Measurements from ENCODE around the gene RPH3AL. TPM values are rescaled to one million over a fixed set of nuclear protein-coding genes. Genes with fewer than 3 reads are reported as not detected.
A peak's percentile ranks its signal among the peaks of the same experiment; 100 is the strongest.

RPH3AL gene
- total and polyA plus RNA-seq, 8 donors: 8.9 to 57.1 (median 11.0) TPM

DNA sequence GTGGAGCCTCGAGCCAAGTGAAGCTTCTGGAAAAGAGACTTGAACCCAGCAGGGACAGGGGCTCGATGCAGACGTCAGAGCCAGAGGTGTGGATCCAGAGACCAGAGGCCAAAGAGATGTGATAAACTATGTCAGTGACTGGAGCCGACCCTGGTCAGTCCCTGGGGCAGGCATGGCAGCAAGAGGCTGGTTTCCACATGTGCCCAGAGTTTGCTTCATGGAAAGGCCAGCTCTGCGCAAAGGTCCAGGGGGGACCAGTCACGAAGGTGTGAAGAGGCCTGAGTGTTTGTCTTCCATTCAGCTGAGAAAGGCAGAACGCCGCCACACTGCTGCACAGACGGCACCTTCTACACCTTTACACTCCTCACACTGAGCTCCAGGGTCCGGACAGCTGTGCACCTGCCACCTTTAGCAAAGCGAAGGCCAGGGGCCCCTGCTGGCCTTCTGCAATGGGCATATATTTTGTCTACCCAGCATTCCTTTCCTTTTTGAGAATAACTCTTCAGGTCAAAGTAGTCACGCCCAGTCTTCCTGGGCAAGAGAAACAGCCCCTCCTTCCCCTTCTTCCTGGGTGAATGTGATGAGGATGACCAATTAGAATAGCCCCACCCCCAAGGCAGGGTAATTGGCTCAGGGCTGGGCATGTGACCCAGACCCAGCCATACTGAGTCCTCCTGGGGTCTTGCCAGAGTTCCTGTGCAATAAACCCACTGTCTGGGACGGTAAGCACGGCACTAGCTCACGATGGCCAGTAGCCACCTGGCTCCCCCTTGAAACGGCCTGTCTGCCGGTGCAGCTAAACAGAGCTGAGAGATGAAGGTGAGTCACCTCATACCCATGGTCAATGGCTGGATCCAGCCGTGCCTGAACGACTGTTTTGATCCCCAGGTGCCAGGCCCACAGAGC is 2.3 kb upstream of the RPH3AL start:
- Histone ChIP-seq H3K4me3 (no peak overlapping the region), H3K27me3 (no peaks in the 10 kb centered on the region), H3K36me3 (no peaks in the 10 kb centered on the region), H3K27ac (peak overlapping the region; percentile 43 to 87), H3K4me1 (peaks cover 23 to 36% of the 10 kb centered on the region in 2 donors), H3K9me3 (no peaks in the 10 kb centered on the region)
- DNase-seq: no peak
- no peak for TF ChIP-seq CTCF (IDR thresholded peaks at IDR 0.05)
- peak; percentile 42 for ATAC-seq
- intact Hi-C loops (cut with DNase I): no loop called here

DNA sequence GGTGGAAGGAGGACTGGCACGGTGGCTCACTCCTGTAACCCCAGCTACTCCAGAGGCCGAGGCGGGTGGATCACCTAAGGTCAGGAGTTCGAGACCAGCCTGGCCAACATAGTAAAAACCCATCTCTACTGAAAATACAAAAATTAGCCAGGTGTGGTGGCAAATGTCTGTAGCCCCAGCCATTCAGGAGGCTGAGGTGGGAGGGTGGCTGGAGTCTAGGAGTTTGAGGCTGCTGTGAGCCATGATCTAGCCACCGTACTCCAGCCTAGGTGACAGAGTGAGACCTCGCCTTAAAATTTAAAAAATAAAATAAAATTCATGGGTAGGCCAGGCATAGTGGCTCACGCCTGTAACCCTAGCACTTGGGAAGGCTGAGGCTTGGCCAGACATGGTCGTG is 1.2 kb upstream of the RPH3AL start:
- Histone ChIP-seq H3K4me1 (peaks cover 31 to 46% of the 10 kb centered on the region in 2 donors), H3K9me3 (no peaks in the 10 kb centered on the region), H3K27me3 (no peaks in the 10 kb centered on the region), H3K4me3 (no peak overlapping the region), H3K36me3 (no peaks in the 10 kb centered on the region), H3K27ac (peak overlapping the region; percentile 82 to 87)
- no peak for ATAC-seq
- no peak for DNase-seq
- intact Hi-C loops (cut with DNase I): no loop called here
- TF ChIP-seq CTCF (IDR thresholded peaks at IDR 0.05): no peak

- Histone ChIP-seq H3K36me3 (no peaks in the 10 kb centered on the region), H3K4me1 (peaks cover 36 to 51% of the 10 kb centered on the region in 2 donors), H3K9me3 (no peaks in the 10 kb centered on the region), H3K27me3 (no peaks in the 10 kb centered on the region), H3K4me3 (no peak overlapping the region), H3K27ac (peak overlapping the region; percentile 82 to 87)
- no peak for DNase-seq
- intact Hi-C loops (cut with DNase I): no loop called here
- ATAC-seq: no peak
- TF ChIP-seq CTCF (IDR thresholded peaks at IDR 0.05): no peak
Measured at GRCh38 chr17:353213-353837, 718 bp upstream of the RPH3AL start.

DNA sequence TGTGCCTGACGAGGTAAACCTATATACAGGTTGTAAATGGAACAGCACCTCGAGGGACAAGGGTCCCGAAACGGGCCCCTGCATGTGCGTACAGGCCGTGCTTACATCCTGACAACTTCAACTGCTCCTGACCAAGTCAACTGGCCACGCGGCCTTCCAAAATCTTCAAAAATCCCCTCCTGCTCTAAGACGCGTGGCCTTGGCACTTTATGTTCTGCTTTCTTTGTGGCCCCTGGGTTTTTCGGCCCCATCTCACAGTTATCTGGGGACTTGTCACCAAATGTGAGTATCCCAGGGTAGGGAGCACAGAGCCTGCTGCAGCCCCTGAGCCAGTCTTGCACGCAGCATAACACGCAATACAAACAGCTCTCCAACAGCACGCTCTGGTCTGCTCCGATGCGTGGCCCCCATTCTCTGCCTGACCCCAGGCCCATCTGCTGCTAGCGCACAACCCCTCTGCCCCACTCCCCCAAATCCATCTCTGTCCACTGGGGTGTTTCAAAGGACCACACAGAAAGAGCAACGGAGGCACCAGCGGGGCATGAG is 659 bp downstream of the RPH3AL start:
- peak overlapping the region; percentile 21 to 37 for H3K4me3 ChIP-seq
- TF ChIP-seq CTCF (IDR thresholded peaks at IDR 0.05): no peak

DNA sequence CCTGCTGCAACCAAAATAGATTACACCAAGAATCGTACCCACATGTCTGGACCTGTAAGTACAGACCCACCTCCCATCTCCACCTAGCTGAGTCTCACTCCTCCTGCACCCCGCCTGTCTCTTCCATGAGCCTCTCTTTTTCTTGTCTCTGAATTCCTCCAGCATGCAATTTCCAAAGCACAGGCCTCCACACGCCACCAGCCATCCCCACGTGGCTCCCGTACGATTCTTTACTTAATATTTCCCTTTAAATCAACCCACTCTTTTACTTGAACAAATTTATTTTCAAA is 1.2 kb downstream of the RPH3AL start:
- no peaks in the 10 kb centered on the region for H3K27me3 ChIP-seq
- H3K27ac ChIP-seq: peak overlapping the region; percentile 82 to 87
- no peak for ATAC-seq
- peak overlapping the region in 1 of 2 donors; percentile 37 for H3K4me3 ChIP-seq
- H3K36me3 ChIP-seq: no peaks in the 10 kb centered on the region
- H3K9me3 ChIP-seq: no peaks in the 10 kb centered on the region
- TF ChIP-seq CTCF (IDR thresholded peaks at IDR 0.05): no peak
- intact Hi-C loops (cut with DNase I): no loop called here
- no peak for DNase-seq
- H3K4me1 ChIP-seq: peaks cover 43 to 61% of the 10 kb centered on the region in 2 donors

More for the DNA sequence above, 659 bp downstream of the RPH3AL start:
- Histone ChIP-seq H3K27ac (peak overlapping the region; percentile 82 to 87), H3K9me3 (no peaks in the 10 kb centered on the region), H3K27me3 (no peaks in the 10 kb centered on the region), H3K36me3 (no peaks in the 10 kb centered on the region), H3K4me1 (peaks cover 43 to 61% of the 10 kb centered on the region in 2 donors)
- ATAC-seq (no peak), DNase-seq (no peak)
- intact Hi-C loops (cut with DNase I): no loop called here

Measured in left lung (tissue), 10 donors.